Aorta (tissue), 5 donors: ENCODE results near the gene ZNF367. TPM values are rescaled to one million over a fixed set of nuclear protein-coding genes. Genes with fewer than 3 reads are reported as not detected.

ENCODE experiments used
- ATAC-seq: fragments of 200-7000 bp; cut with Tn5 transposase; one replicate; pipeline ENCODE4 v1.9.1; 2022; ENCODE audit warnings: moderate library complexity; ENCODE audit not compliant: low FRiP score
- DNase-seq, 2 donors: peaks; one replicate each; pipeline ENCODE4 v3.0.0-alpha.2; 2020
- H3K27ac ChIP-seq, 2 donors: one replicate each; pipeline ENCODE4 v1.5.1; 2013; ENCODE audit warnings: low read length in 2 of 2, mild to moderate bottlenecking in 2 of 2, moderate library complexity in 2 of 2, control low read depth in 1 of 2, inconsistent platforms in 1 of 2, low read depth in 1 of 2
- H3K27me3 ChIP-seq, 2 donors: one replicate each; pipeline ENCODE4 v1.6.1; 2013; ENCODE audit warnings: control low read depth in 1 of 2, low read length in 1 of 2, mild to moderate bottlenecking in 1 of 2, moderate library complexity in 1 of 2; ENCODE audit not compliant: insufficient read depth in 2 of 2, control insufficient read depth in 1 of 2
- H3K36me3 ChIP-seq, 2 donors: one replicate each; pipeline ENCODE4 v1.6.1; 2013; ENCODE audit warnings: control low read depth in 1 of 2, low read length in 1 of 2, mild to moderate bottlenecking in 1 of 2; ENCODE audit not compliant: insufficient read depth in 2 of 2, control insufficient read depth in 1 of 2
- H3K4me1 ChIP-seq, 2 donors: one replicate each; pipeline ENCODE4 v1.6.1; 2013; ENCODE audit warnings: low read length in 2 of 2, control low read depth in 1 of 2, mild to moderate bottlenecking in 1 of 2, moderate library complexity in 1 of 2; ENCODE audit not compliant: insufficient read depth in 2 of 2, control insufficient read depth in 1 of 2
- H3K4me3 ChIP-seq, 2 donors: one replicate each; pipeline ENCODE4 v1.5.1; 2013; ENCODE audit warnings: low read length in 2 of 2, control low read depth in 1 of 2, mild to moderate bottlenecking in 1 of 2
- H3K9me3 ChIP-seq: one replicate; pipeline ENCODE4 v1.6.1; 2013; ENCODE audit warnings: mild to moderate bottlenecking, low read length; ENCODE audit not compliant: control insufficient read depth
- WGBS, 2 donors: extraction: QIAGEN DNeasy Blood & Tissue Kit; methylation state at CpG; one replicate each; pipeline ENCODE4 v1.1.7; 2013; 5-methylcytosine and 5-hydroxymethylcytosine counted together
- intact Hi-C, 2 donors: fragments of 100-400 bp; cut with DNase I; formaldehyde crosslinking; loops; one replicate each; pipeline versions ENCODE4 v1.14.2 to v1.15.0; 2022
- long read RNA-seq, 2 donors: library from polyadenylated mRNA; unstranded; transcript quantifications; one replicate each; pipeline ENCODE4 v2.0.0, GENCODE V29; 2020 to 2021
- polyA plus RNA-seq, 2 donors: library from polyadenylated mRNA; stranded (reverse); fragments of 200-250 nt; gene quantifications; one replicate each; pipeline ENCODE4 v1.2.3, GENCODE V29; 2013
- total RNA-seq, 2 donors: library from RNA; stranded (reverse); fragmentation: NEBNext Ultra II Directional; extraction: Animal tissue kit (Norgen Biotek cat#: 25700); gene quantifications; one replicate each; pipeline ENCODE4 v1.2.1, GENCODE V29; 2021
- donor health status: healthy with polysubstance abuse.
- donor health status: Bipolar disorder and iron deficiency.
- donor health status: DM: no; HTN: no; CAD: no.
- donor health status: DM: no; HTN: no; CAD: no.
- donor health status: DM: yes; HTN: yes; CAD: no.

ZNF367 gene
- total RNA-seq: 1 to 10 TPM; 1.3 to 1.8 TPM
- polyA plus RNA-seq: 1 to 10 TPM; 1.4 TPM
- long read RNA-seq, donor 1: 0 reads
- long read RNA-seq, donor 2: 0 reads

GRCh38 chr9:96418083-96418919, at the start of gene ZNF367:
Gene ZNF367 (minus strand): TSS chr9:96418370. CDS start chr9:96418032, 338 bp downstream.
- no peaks in the 10 kb centered on the region for H3K9me3 ChIP-seq
- WGBS, 2 donors: 0 to 1% methylated on average over 97 to 100 of the region's 100 CpGs
- DNase-seq: peak; percentile 99

GRCh38 chr9:96467784-96468183, 49.6 kb upstream of the ZNF367 start:
- Histone ChIP-seq H3K9me3 (no peaks in the 10 kb centered on the region), H3K36me3 (peaks cover 0 to 2% of the 10 kb centered on the region in 2 donors), H3K4me3 (no peak overlapping the region), H3K27ac (no peak overlapping the region), H3K4me1 (peaks cover 0 to 5% of the 10 kb centered on the region in 2 donors), H3K27me3 (no peaks in the 10 kb centered on the region)
- ATAC-seq (no peak), DNase-seq (no peak)
- 89 to 91% methylated on average over 5 of the region's 5 CpGs for WGBS, 2 donors
- intact Hi-C loops: no loop called here

More at GRCh38 chr9:96418083-96418919, at the start of gene ZNF367:
- peak; percentile 96 for ATAC-seq
- Histone ChIP-seq H3K27ac (peak within 1 kb of the TSS; percentile 68 to 98), H3K36me3 (no peaks in the 10 kb centered on the region), H3K4me1 (peaks cover 0 to 3% of the 10 kb centered on the region in 2 donors), H3K27me3 (no peaks in the 10 kb centered on the region), H3K4me3 (peak within 1 kb of the TSS; percentile 71 to 84)
- intact Hi-C loops: loop anchor here (5.0 kb wide), 3 partner anchors 34 to 239 kb away; partner anchors contain the start of genes HABP4 (in 1 of the 2) and PRXL2C (in 1 of the 2)

GRCh38 chr9:96464426-96464825, 46.3 kb upstream of the ZNF367 start:
- Histone ChIP-seq H3K27ac (peak overlapping the region; percentile 16 to 42), H3K4me3 (no peak overlapping the region), H3K4me1 (peaks cover 0 to 5% of the 10 kb centered on the region in 2 donors), H3K27me3 (no peaks in the 10 kb centered on the region), H3K36me3 (peaks cover 0 to 2% of the 10 kb centered on the region in 2 donors), H3K9me3 (no peaks in the 10 kb centered on the region)
- 4 to 7% methylated on average over 6 of the region's 6 CpGs for whole genome bisulfite sequencing, 2 donors
- no peak for DNase-seq
- no peak for ATAC-seq
- intact Hi-C loops: no loop called here

- Histone ChIP-seq H3K9me3 (no peaks in the 10 kb centered on the region), H3K27me3 (no peaks in the 10 kb centered on the region), H3K27ac (no peak overlapping the region), H3K4me1 (peaks cover 0 to 5% of the 10 kb centered on the region in 2 donors), H3K4me3 (no peak overlapping the region), H3K36me3 (peaks cover 0 to 2% of the 10 kb centered on the region in 2 donors)
- 94 to 95% methylated on average over 6 of the region's 6 CpGs for WGBS, 2 donors
- DNase-seq (no peak), ATAC-seq (no peak)
- intact Hi-C loops: no loop called here
Measured at GRCh38 chr9:96462541-96462940, 44.4 kb upstream of the ZNF367 start.

- Histone ChIP-seq H3K4me3 (no peak overlapping the region), H3K4me1 (peaks cover 0 to 5% of the 10 kb centered on the region in 2 donors), H3K36me3 (no peaks in the 10 kb centered on the region), H3K27ac (no peak overlapping the region), H3K27me3 (no peaks in the 10 kb centered on the region), H3K9me3 (no peaks in the 10 kb centered on the region)
- no peak for DNase-seq
- WGBS, 2 donors: 89 to 91% methylated on average over 8 of the region's 8 CpGs
- intact Hi-C loops: no loop called here
- ATAC-seq: no peak
Measured at GRCh38 chr9:96461336-96461735, 43.2 kb upstream of the ZNF367 start.

- Histone ChIP-seq H3K4me1 (peaks cover 0 to 5% of the 10 kb centered on the region in 2 donors), H3K27me3 (no peaks in the 10 kb centered on the region), H3K9me3 (no peaks in the 10 kb centered on the region), H3K36me3 (no peaks in the 10 kb centered on the region), H3K4me3 (no peak overlapping the region), H3K27ac (no peak overlapping the region)
- DNase-seq: no peak
- no peak for ATAC-seq
- intact Hi-C loops: no loop called here
Measured at GRCh38 chr9:96460882-96461281, 42.7 kb upstream of the ZNF367 start.

GRCh38 chr9:96460470-96460869, 42.3 kb upstream of the ZNF367 start:
- H3K36me3 ChIP-seq: no peaks in the 10 kb centered on the region
- no peak for ATAC-seq
- intact Hi-C loops: no loop called here

GRCh38 chr9:96459268-96460007, 41.3 kb upstream of the ZNF367 start:
- DNase-seq (no peak), ATAC-seq (no peak)
- intact Hi-C loops: loop anchor here (10.0 kb wide), 2 partner anchors 135 to 155 kb away; partner anchors contain the start of gene CDC14B (in 1 of the 2)
- no peak overlapping the region for H3K4me3 ChIP-seq
- WGBS, 2 donors: 97% methylated on average over 7 of the region's 7 CpGs
- no peaks in the 10 kb centered on the region for H3K36me3 ChIP-seq
- H3K27me3 ChIP-seq: no peaks in the 10 kb centered on the region
- no peaks in the 10 kb centered on the region for H3K9me3 ChIP-seq
- peaks cover 0 to 3% of the 10 kb centered on the region in 2 donors for H3K4me1 ChIP-seq
- no peak overlapping the region for H3K27ac ChIP-seq

More at GRCh38 chr9:96460470-96460869, 42.3 kb upstream of the ZNF367 start:
- WGBS, 2 donors: 81 to 87% methylated on average over 5 of the region's 5 CpGs
- no peak overlapping the region for H3K4me3 ChIP-seq
- H3K9me3 ChIP-seq: no peaks in the 10 kb centered on the region
- H3K4me1 ChIP-seq: peaks cover 0 to 5% of the 10 kb centered on the region in 2 donors
- no peak overlapping the region for H3K27ac ChIP-seq
- no peaks in the 10 kb centered on the region for H3K27me3 ChIP-seq
- no peak for DNase-seq
